HG03280 (cell line): Measurements from ENCODE around the gene SDF4.
A peak's percentile ranks its signal among the peaks of the same experiment; 100 is the strongest.

ENCODE experiments used
- ATAC-seq: cut with Tn5 transposase; IDR thresholded peaks from one replicate; pipeline ENCODE4 v1.9.1; 2021; ENCODE audit warnings: mild to moderate bottlenecking, moderate library complexity; ENCODE audit not compliant: unreplicated experiment

Gene SDF4

GRCh38 chr1:1231400-1232207 is at the start of gene SDF4:
SDF4 (minus strand) TSS chr1:1232001; CDS start chr1:1228772, 3,229 bp downstream.
- ATAC-seq: peak; percentile 91

GRCh38 chr1:1280782-1281481 is 49.1 kb upstream of the SDF4 start:
- no peak for ATAC-seq

DNA sequence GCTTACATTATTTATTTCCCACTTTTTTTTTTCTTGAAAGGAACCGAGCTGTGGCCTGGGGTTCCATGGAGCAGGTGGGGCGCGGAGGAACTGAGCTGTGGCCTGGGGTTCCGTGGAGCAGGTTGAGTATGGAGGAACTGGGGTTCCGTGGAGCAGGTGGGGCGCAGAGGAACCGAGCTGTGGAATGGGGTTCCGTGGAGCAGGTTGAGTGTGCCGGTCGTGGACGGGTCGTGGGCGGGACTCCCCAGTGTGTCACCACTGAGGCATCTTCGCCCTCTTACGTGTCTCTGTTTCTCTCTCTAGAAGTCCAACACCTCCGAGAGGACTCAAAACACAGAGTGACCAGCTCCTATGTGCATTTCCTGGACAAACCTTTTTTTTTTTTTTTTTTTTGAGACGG is 47.2 kb upstream of the SDF4 start:
- ATAC-seq: no peak

DNA sequence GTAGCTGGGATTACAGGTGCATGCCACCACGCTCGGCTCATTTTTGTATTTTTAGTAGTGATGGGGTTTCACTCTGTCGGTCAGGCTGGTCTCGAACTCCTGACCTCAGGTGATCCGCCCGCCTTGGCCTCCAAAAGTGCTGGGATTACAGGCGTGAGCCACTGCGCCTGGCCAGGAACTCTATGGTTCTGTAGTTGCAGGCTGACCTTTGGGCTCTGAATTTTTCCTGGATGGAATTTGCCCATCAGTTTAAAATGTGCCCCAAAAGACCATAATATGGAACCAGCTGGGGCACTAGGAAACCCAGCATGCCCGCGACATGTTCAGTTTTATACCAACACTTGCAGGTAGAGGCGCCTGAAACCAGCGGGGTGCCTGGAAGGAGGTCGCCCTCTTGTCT is 46.8 kb upstream of the SDF4 start:
- no peak for ATAC-seq

- no peak for ATAC-seq
These were observed 44.0 kb upstream of the SDF4 start for GRCh38 chr1:1275836-1276235.

- ATAC-seq: no peak
These were observed 43.2 kb upstream of the SDF4 start for GRCh38 chr1:1274931-1275431.

DNA sequence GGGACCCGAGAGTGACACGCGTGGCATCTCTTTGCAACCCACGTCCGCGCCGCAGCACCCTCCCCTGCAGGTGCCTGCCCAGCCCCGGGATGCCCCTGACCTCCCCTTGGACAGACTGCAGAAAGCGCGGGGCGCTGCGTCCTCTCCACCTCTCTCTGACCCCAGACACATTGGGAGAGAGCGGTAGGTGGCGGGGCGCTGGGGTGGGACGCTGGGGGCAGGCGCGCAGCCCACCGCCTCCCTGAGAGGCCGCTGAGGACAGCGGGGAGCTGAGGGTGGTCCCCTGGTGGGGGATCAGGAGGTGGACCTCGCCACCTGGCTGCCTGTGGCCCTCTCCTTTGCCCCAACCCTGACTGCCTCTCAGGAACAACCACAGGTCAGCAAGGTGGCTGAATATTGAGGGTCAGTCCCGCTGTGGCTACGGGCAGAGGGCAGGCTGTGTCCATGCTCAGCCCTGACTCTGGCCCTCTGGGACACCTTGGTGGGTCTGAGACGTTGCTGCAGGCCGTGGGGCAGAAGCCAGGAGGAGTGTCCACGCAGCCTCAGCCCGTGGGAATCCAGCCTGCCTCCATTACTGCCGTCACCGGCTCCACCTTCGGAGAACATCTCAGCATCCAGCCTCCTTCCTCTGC is 42.6 kb upstream of the SDF4 start:
- ATAC-seq: no peak

DNA sequence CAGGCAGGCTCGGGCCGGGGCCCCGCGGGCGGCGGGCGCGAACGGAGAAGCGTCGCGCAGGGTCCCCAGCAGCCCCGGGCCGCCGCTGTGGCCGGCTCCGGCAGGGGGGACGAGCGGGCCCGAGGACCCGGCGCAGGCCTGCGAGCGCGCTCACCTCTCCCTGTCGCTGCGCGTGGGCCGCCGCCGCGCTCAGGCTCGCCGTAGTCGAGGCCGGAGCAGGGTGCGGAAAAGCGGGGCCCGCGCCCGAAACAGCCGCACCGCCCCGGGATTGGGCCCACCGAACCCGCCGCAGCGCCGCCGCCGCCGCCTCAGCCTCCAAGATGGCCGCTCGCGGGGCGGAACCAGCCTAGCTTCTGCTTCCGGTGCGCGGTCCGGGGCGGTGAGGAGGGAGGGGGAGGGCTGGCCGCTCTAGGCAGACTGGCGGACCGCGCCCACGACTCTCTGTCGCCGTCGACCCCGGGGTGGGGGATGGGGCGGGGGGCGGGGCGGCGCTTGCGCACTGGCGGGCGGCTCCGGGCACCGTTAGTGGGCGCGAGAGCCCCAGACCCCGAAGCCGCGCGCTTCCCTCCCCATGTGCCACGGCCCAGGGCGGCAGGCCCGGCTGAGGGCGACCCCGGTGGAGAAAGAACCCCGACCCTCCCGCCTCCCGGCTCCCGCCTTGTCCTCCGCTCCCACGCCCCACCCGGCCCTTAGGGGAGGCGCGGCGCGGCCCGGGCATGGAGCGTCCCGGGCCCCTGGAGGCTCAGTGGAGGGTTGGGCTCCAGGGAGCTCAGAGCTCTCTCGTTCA is 41.9 kb upstream of the SDF4 start, which contains the start of gene UBE2J2:
Gene UBE2J2 (minus strand): TSS at position 343 of the 787 bp plus-strand sequence. CDS start 5,862 bp downstream, outside the sequence.
- peak; percentile 86 for ATAC-seq

DNA sequence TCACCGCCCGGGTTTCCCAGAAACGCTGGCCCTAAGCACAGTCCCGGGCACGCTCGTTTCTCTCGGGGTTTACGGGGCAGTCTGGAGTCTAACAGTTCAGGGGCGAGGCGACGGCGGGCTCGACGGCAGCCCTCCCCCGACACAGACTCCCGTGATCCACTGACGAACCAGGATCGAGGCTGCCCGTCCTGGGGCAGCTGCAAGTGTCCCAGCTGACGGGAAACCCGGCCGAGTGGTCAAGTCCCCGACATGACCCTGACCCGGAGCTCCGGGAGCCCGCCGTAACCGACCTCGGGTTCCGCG is 41.4 kb upstream of the SDF4 start:
- ATAC-seq: peak; percentile 12

- peak; percentile 3 for ATAC-seq
These were observed 40.8 kb upstream of the SDF4 start for GRCh38 chr1:1272341-1273208.

DNA sequence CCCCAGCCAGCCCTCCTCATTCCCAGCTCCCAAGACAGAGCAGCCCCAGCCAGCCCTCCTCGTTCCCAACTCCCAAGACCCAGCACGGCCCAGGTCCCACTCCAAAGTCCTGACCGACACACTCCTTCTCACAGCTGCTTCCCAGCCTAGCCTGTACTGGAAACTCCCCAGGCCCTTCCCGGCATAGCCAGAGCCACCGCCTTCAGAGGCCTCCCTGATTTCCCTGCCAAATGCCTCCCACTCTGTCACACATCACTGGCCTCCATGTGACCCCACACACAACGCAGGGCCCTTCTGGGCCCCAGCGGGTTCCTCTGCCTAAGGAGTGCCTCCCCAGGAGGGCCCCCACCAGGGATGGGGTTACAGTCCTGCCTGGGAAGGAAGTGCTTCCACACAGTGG is 39.0 kb upstream of the SDF4 start:
- no peak for ATAC-seq

GRCh38 chr1:1268284-1268682 is 36.5 kb upstream of the SDF4 start:
- no peak for ATAC-seq

DNA sequence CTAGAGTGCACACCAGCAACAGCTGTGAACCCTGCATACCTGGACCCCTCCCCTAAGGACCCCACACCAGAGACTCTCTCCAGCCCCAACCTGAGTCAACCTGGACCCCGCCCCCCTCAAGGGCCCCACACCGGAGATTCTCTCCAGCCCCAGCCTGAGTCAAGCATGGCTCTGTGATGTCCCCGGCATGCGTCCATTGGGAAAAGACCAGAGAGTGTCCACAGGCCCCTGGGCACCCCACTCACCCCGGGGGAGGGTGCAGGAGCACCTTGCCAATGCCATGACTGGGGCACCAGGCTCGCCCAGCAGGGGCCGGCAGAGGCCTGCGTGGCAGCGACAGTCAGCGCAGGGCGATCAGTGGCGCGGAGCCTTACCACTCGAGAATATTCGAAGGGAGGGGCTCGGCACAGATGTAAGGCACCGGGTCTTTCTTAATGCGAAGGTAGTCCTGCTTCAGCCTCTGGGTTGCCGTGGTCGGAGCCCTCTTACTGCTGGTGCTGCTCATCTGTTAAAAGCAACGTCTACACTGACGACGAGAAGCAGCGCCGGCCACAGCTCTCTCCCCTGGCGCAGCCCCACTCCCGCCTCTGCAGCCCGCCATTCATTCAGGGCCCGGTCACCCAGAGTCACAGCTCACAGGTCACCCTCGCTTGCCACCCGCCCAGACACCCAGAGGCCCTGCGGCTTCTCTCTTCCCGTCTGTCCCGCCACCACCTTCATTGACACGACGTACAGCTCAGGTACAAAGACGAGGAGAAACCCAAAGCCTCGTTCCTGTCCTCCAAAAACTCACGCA is 35.9 kb upstream of the SDF4 start:
- ATAC-seq: no peak

- no peak for ATAC-seq
These were observed 33.1 kb upstream of the SDF4 start for GRCh38 chr1:1264868-1265272.

DNA sequence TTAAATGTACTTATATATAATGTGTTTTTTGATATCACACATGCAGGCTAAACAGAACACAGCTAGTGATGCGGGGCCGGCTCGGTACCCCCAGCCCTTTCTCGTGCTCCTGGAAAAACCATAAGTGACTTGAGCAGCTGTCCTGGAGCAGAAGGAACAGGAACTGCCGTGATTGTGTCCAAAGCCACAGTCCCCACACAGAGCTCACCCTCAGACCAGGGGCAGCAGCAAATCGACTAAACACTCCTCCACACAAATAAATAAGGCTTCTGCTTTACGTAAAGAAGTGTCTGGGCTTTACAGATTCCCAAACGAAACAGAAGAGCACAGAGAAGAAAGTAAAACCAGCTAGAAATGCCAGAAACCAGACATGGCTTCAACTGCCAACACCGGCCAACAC is 32.2 kb upstream of the SDF4 start:
- ATAC-seq: no peak

DNA sequence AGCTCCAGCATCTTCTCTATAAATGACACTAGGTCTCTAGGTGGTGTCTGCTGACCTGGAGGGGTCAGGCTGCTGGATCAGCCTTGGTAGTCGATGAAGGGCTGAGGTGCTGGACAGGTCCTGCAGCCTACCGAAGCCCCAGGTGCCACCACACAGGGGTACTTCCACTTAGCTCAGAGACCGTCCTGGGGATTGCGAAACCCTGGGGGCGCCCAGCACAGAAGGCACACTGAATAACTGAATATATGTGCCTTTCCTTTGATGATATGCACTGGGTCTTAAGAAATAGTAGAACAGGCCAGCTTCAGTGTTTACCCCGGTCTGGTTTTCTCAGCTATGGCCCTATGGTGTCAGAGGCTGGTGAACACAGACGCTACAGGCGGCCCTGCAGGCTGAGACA is 31.0 kb upstream of the SDF4 start:
- ATAC-seq: no peak

GRCh38 chr1:1262071-1262470 is 30.3 kb upstream of the SDF4 start:
- no peak for ATAC-seq

- no peak for ATAC-seq
These were observed 29.2 kb upstream of the SDF4 start for GRCh38 chr1:1260843-1261560.
